Brain microvascular endothelial cell (primary cell): ENCODE measurements around the gene CNTN6.
A peak's percentile ranks its signal among the peaks of the same experiment; 100 is the strongest.

Experiments used
- DNase-seq: peaks from one replicate; pipeline ENCODE4 v3.0.0-alpha.2; 2020
- H3K27ac ChIP-seq: fragments of 250-450 bp; sonication (Bioruptor Pico); 2 replicates; pipeline ENCODE4 v1.5.1; 2020; ENCODE audit warnings: mild to moderate bottlenecking, moderate library complexity
- H3K27me3 ChIP-seq: fragments of 250-450 bp; sonication (Bioruptor Pico); replicated peaks from 2 replicates; pipeline ENCODE4 v1.5.1; 2020; ENCODE audit warnings: mild to moderate bottlenecking
- H3K36me3 ChIP-seq: fragments of 250-450 bp; sonication (Bioruptor Pico); replicated peaks from 2 replicates; pipeline ENCODE4 v1.5.1; 2020; ENCODE audit warnings: mild to moderate bottlenecking
- H3K4me3 ChIP-seq: 2 replicates; pipeline ENCODE4 v1.5.1; 2011; ENCODE audit warnings: low read depth, mild to moderate bottlenecking, control low read depth, low read length, moderate library complexity
- in situ Hi-C: cut with HindIII; loops from 2 replicates; pipeline ENCODE4 v1.10.0; 2017; ENCODE audit warnings: low sequenced_read_pairs, low pct_ligation_motif_present
- TF ChIP-seq, protein P1 (sequence below): IDR thresholded peaks from 2 replicates; pipeline ENCODE4 v1.5.1; 2011; ENCODE audit warnings: low read depth, mild to moderate bottlenecking, moderate library complexity, low read length, control low read depth, inconsistent platforms; ENCODE audit errors: missing control alignments

CNTN6 gene

DNA sequence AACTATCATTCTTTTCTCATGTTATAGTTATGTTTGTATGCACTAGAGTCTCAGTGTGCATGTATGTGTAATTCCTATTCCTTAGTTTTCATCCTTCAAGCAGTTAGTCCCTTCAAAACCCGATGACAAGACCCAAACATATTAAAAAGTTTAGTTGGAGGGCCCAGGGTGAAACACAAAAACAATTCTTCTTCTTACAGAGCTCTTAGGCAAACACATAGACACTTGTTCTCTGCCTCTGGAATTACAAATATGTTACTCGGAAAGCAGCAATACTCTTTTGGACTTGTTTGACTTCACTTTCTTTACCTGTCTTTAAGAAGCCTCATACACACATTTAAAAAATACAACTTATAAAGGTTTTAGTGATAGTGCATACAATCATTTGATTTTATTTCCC is 763 bp upstream of the CNTN6 start:
- no peak overlapping the region for H3K27ac ChIP-seq
- H3K27me3 ChIP-seq, result no peaks in the 10 kb centered on the region
- H3K4me3 ChIP-seq, result no peak overlapping the region
- H3K36me3 ChIP-seq, result no peaks in the 10 kb centered on the region
- in situ Hi-C loops, result no loop called here
- TF ChIP-seq, protein P1, sequence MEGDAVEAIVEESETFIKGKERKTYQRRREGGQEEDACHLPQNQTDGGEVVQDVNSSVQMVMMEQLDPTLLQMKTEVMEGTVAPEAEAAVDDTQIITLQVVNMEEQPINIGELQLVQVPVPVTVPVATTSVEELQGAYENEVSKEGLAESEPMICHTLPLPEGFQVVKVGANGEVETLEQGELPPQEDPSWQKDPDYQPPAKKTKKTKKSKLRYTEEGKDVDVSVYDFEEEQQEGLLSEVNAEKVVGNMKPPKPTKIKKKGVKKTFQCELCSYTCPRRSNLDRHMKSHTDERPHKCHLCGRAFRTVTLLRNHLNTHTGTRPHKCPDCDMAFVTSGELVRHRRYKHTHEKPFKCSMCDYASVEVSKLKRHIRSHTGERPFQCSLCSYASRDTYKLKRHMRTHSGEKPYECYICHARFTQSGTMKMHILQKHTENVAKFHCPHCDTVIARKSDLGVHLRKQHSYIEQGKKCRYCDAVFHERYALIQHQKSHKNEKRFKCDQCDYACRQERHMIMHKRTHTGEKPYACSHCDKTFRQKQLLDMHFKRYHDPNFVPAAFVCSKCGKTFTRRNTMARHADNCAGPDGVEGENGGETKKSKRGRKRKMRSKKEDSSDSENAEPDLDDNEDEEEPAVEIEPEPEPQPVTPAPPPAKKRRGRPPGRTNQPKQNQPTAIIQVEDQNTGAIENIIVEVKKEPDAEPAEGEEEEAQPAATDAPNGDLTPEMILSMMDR, result no peak
- DNase-seq, result no peak

- no peak overlapping the region for H3K27ac ChIP-seq
- DNase-seq, result no peak
- H3K27me3 ChIP-seq, result no peaks in the 10 kb centered on the region
- TF ChIP-seq, protein P1, result no peak
- H3K36me3 ChIP-seq, result no peaks in the 10 kb centered on the region
- H3K4me3 ChIP-seq, result peak overlapping the region; percentile 12
- in situ Hi-C loops, result no loop called here
Measured at GRCh38 chr3:1093217-1093616, 393 bp downstream of the CNTN6 start.

GRCh38 chr3:1103525-1103924 is 10.7 kb downstream of the CNTN6 start:
- TF ChIP-seq, protein P1, result peak; percentile 34

DNA sequence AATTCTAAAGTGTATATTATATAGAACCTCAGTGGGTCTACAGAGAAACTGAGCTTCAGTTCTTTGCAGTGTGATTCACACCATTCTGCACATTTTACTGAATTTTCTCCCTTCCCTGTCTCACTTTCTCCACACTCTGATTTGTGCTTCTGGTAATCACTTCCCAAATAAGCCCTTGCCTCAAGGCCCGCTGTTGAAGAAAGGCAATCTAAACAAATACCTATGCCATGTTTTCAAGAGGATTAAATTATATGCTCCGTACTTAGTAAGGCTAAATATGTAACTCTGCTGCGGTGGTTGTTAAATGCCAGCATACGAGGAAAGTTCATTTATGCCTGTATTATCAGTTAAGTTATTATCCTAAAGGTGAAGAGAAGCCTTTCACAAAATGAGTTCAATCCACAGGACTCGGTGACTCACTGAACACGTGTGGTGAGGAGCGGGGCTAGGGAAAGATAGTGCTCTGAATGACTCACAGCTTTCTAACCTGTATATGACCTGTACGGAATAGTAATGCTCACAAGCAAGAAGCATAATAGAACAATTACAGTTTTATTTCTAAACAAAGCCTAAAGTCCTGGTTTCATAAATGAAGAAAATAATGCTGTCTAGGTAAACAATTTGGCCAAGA is 25.1 kb downstream of the CNTN6 start:
- H3K4me3 ChIP-seq, result no peak overlapping the region
- peak overlapping the region; percentile 38 for H3K27ac ChIP-seq
- H3K27me3 ChIP-seq, result no peaks in the 10 kb centered on the region
- TF ChIP-seq, protein P1, result no peak
- peak; percentile 88 for DNase-seq
- in situ Hi-C loops, result no loop called here
- no peaks in the 10 kb centered on the region for H3K36me3 ChIP-seq

More at GRCh38 chr3:1103525-1103924, 10.7 kb downstream of the CNTN6 start:
- no peak overlapping the region for H3K27ac ChIP-seq
- in situ Hi-C loops, result no loop called here
- H3K4me3 ChIP-seq, result no peak overlapping the region
- H3K27me3 ChIP-seq, result no peaks in the 10 kb centered on the region
- no peaks in the 10 kb centered on the region for H3K36me3 ChIP-seq
- no peak for DNase-seq

GRCh38 chr3:1131166-1131565 is 38.3 kb downstream of the CNTN6 start:
- no peak overlapping the region for H3K4me3 ChIP-seq
- no peak overlapping the region for H3K27ac ChIP-seq
- TF ChIP-seq, protein P1, result no peak
- H3K27me3 ChIP-seq, result no peaks in the 10 kb centered on the region
- no peaks in the 10 kb centered on the region for H3K36me3 ChIP-seq
- DNase-seq, result no peak
- in situ Hi-C loops, result no loop called here

- TF ChIP-seq, protein P1, result no peak
- Histone ChIP-seq H3K36me3 (no peaks in the 10 kb centered on the region), H3K27me3 (no peaks in the 10 kb centered on the region), H3K27ac (no peak overlapping the region), H3K4me3 (no peak overlapping the region)
- in situ Hi-C loops, result no loop called here
- DNase-seq, result no peak
Measured at GRCh38 chr3:1135194-1135593, 42.4 kb downstream of the CNTN6 start.
